Sigmoid colon (tissue), 7 donors: ENCODE results near the gene ONECUT3. TPM values are rescaled to one million over a fixed set of nuclear protein-coding genes. Genes with fewer than 3 reads are reported as not detected.

ENCODE experiments used
- DNase-seq: peaks from one replicate; pipeline ENCODE4 v3.0.0-alpha.2; 2019
- H3K27ac ChIP-seq, 4 donors: fragments of 200-600 bp; sonication (generic); one replicate each; pipeline ENCODE4 v1.5.1; 2016 to 2019; ENCODE audit warnings: mild to moderate bottlenecking in 1 of 4
- H3K27me3 ChIP-seq, 3 donors: fragments of 200-600 bp; sonication (generic); one replicate each; pipeline ENCODE4 v1.5.1; 2019; ENCODE audit warnings: mild to moderate bottlenecking in 1 of 3
- H3K36me3 ChIP-seq, 4 donors: fragments of 200-600 bp; sonication (generic); one replicate each; pipeline ENCODE4 v1.5.1; 2016 to 2019
- H3K4me1 ChIP-seq, 4 donors: fragments of 200-600 bp; sonication (generic); one replicate each; pipeline ENCODE4 v1.5.1; 2017 to 2019
- H3K4me3 ChIP-seq, 4 donors: fragments of 200-600 bp; sonication (generic); one replicate each; pipeline ENCODE4 v1.5.1; 2017 to 2019; ENCODE audit warnings: mild to moderate bottlenecking in 2 of 4, moderate library complexity in 1 of 4
- H3K9me3 ChIP-seq, 4 donors: fragments of 200-600 bp in 3 of 4; sonication (generic) in 3 of 4; one replicate each; pipeline versions ENCODE4 v1.5.1 to v1.6.1; 2013 to 2019
- CTCF ChIP-seq, 4 experiments: fragments of 450-650 bp in 3 of 4; fragments of 200-600 bp in 1 of 4; IDR thresholded peaks; one replicate each; pipeline ENCODE4 v1.5.1; 2016 to 2019; ENCODE audit warnings: antibody characterized with exemption in 4 of 4, mild to moderate bottlenecking in 3 of 4, moderate library complexity in 2 of 4
- EP300 ChIP-seq, 4 donors: sonication (generic); formaldehyde crosslinking; IDR thresholded peaks; one replicate each; pipeline ENCODE4 v1.6.1; 2017; ENCODE audit warnings: antibody characterized with exemption in 4 of 4
- POLR2A ChIP-seq, 2 donors: fragments of 450-650 bp; IDR thresholded peaks; one replicate each; pipeline ENCODE4 v1.6.1; 2016; ENCODE audit warnings: antibody characterized with exemption in 2 of 2, mild to moderate bottlenecking in 2 of 2, moderate library complexity in 2 of 2
- POLR2AphosphoS5 ChIP-seq, 4 donors: sonication (generic); formaldehyde crosslinking; IDR thresholded peaks; one replicate each; pipeline ENCODE4 v1.6.1; 2017; ENCODE audit warnings: antibody characterized with exemption in 4 of 4
- WGBS, 2 donors: extraction: QIAGEN DNeasy Blood & Tissue Kit; methylation state at CpG; one replicate each; pipeline ENCODE4 v1.1.7; 2013; 5-methylcytosine and 5-hydroxymethylcytosine counted together
- intact Hi-C: fragments of 100-400 bp; cut with DNase I; formaldehyde crosslinking; loops from one replicate; pipeline ENCODE4 v1.15.1; 2023
- polyA plus RNA-seq, 3 donors: library from polyadenylated mRNA; stranded (reverse); fragments of 200-250 nt; gene quantifications; one replicate each; pipeline ENCODE4 v1.2.3, GENCODE V29; 2013
- total RNA-seq, 4 donors: library from RNA; depleted of rRNA; stranded (reverse); fragments of >200 nt; gene quantifications; one replicate each; pipeline ENCODE4 v1.1.0, GENCODE V29; 2016
- donor health status: healthy with polysubstance abuse.
- donor health status: Bipolar disorder and iron deficiency.
- donor health status: healthy.

Gene ONECUT3
- total and polyA plus RNA-seq, 7 donors = not detected

GRCh38 chr19:1751367-1752008, 1.8 kb upstream of the ONECUT3 start:
- intact Hi-C loops = no loop called here
- TF ChIP-seq POLR2A (IDR thresholded peaks at IDR 0.05) = no peak
- no peak for TF ChIP-seq EP300 (IDR thresholded peaks at IDR 0.05)
- no peak for TF ChIP-seq CTCF (IDR thresholded peaks at IDR 0.05)
- TF ChIP-seq POLR2AphosphoS5 (IDR thresholded peaks at IDR 0.05) = no peak
- no peak for DNase-seq
- 5 to 8% methylated on average over 16 of the region's 16 CpGs for WGBS, 2 donors
- Histone ChIP-seq H3K36me3 (no peaks in the 10 kb centered on the region), H3K4me1 (peaks cover 0 to 54% (median 34%) of the 10 kb centered on the region in 4 donors), H3K9me3 (no peaks in the 10 kb centered on the region), H3K27ac (no peak overlapping the region), H3K27me3 (peaks cover 81 to 92% (median 91%) of the 10 kb centered on the region in 3 donors), H3K4me3 (no peak overlapping the region)

GRCh38 chr19:1752009-1752756, 1.1 kb upstream of the ONECUT3 start:
- H3K4me1 ChIP-seq = peaks cover 0 to 54% (median 35%) of the 10 kb centered on the region in 4 donors
- no peaks in the 10 kb centered on the region for H3K9me3 ChIP-seq
- H3K36me3 ChIP-seq = no peaks in the 10 kb centered on the region
- H3K4me3 ChIP-seq = no peak overlapping the region
- DNase-seq = no peak
- no peak for TF ChIP-seq EP300 (IDR thresholded peaks at IDR 0.05)
- TF ChIP-seq CTCF (IDR thresholded peaks at IDR 0.05) = no peak
- TF ChIP-seq POLR2AphosphoS5 (IDR thresholded peaks at IDR 0.05) = no peak
- TF ChIP-seq POLR2A (IDR thresholded peaks at IDR 0.05) = no peak
- H3K27ac ChIP-seq = no peak overlapping the region
- WGBS, 2 donors = 5 to 6% methylated on average over 16 of the region's 16 CpGs
- H3K27me3 ChIP-seq = peaks cover 80 to 92% (median 90%) of the 10 kb centered on the region in 3 donors
- intact Hi-C loops = no loop called here

- peaks cover 0 to 43% (median 33%) of the 10 kb centered on the region in 4 donors for H3K4me1 ChIP-seq
- 3 to 7% methylated on average over 105 of the region's 105 CpGs for WGBS, 2 donors
- no peak overlapping the region for H3K27ac ChIP-seq
- no peak overlapping the region for H3K4me3 ChIP-seq
- H3K9me3 ChIP-seq = no peaks in the 10 kb centered on the region
- peaks cover 82 to 92% (median 90%) of the 10 kb centered on the region in 3 donors for H3K27me3 ChIP-seq
- intact Hi-C loops = no loop called here
- no peak for DNase-seq
- H3K36me3 ChIP-seq = no peaks in the 10 kb centered on the region
- TF ChIP-seq EP300 (IDR thresholded peaks at IDR 0.05) (no peak), POLR2AphosphoS5 (IDR thresholded peaks at IDR 0.05) (no peak), POLR2A (IDR thresholded peaks at IDR 0.05) (no peak), CTCF (IDR thresholded peaks at IDR 0.05) (no peak)
Observed at GRCh38 chr19:1754018-1754635, 821 bp downstream of the ONECUT3 start.

GRCh38 chr19:1754636-1755466, 1.5 kb downstream of the ONECUT3 start:
- 2 to 9% methylated on average over 80 of the region's 80 CpGs for WGBS, 2 donors

More at GRCh38 chr19:1754636-1755466, 1.5 kb downstream of the ONECUT3 start:
- TF ChIP-seq CTCF (IDR thresholded peaks at IDR 0.05) (no peak), POLR2A (IDR thresholded peaks at IDR 0.05) (no peak), POLR2AphosphoS5 (IDR thresholded peaks at IDR 0.05) (no peak), EP300 (IDR thresholded peaks at IDR 0.05) (no peak)
- intact Hi-C loops = no loop called here
- DNase-seq = no peak
- Histone ChIP-seq H3K9me3 (no peaks in the 10 kb centered on the region), H3K4me1 (peaks cover 0 to 35% (median 26%) of the 10 kb centered on the region in 4 donors), H3K27me3 (peaks cover 83 to 92% (median 90%) of the 10 kb centered on the region in 3 donors), H3K4me3 (no peak overlapping the region), H3K27ac (no peak overlapping the region), H3K36me3 (no peaks in the 10 kb centered on the region)
